Retinal pigment epithelial cell (primary cell): Measurements from ENCODE around the gene TSC22D2.

Source experiments
- DNase-seq: peaks from one replicate; pipeline ENCODE4 v3.0.0-alpha.2; 2010; ENCODE audit warnings: low read depth
- H3K4me3 ChIP-seq: 2 replicates; pipeline ENCODE4 v1.5.1; 2011; ENCODE audit warnings: mild to moderate bottlenecking, low read length, control low read depth, moderate library complexity
- TF ChIP-seq, protein P1 (sequence below): conservative IDR thresholded peaks from 2 replicates; pipeline ENCODE4 v1.5.1; 2011; ENCODE audit warnings: low read depth, low read length, control low read depth, inconsistent platforms

The TSC22D2 gene

DNA sequence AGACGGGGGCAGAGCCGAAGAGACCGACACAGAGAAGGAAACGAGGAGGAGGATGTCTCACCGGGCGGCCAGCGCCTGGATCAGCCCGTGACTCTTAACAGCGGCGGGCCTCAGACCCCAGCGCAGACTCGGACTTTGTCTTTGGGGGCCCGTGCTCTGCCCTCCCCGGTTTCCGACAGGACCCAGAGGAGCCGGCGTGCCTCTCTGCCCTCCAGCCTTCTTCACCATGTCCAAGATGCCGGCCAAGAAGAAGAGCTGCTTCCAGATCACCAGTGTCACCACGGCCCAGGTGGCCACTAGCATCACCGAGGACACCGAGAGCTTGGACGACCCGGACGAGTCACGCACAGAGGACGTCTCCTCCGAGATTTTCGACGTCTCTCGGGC, 1.0 kb downstream of the TSC22D2 start:
- DNase-seq: no peak
- TF ChIP-seq, protein P1, sequence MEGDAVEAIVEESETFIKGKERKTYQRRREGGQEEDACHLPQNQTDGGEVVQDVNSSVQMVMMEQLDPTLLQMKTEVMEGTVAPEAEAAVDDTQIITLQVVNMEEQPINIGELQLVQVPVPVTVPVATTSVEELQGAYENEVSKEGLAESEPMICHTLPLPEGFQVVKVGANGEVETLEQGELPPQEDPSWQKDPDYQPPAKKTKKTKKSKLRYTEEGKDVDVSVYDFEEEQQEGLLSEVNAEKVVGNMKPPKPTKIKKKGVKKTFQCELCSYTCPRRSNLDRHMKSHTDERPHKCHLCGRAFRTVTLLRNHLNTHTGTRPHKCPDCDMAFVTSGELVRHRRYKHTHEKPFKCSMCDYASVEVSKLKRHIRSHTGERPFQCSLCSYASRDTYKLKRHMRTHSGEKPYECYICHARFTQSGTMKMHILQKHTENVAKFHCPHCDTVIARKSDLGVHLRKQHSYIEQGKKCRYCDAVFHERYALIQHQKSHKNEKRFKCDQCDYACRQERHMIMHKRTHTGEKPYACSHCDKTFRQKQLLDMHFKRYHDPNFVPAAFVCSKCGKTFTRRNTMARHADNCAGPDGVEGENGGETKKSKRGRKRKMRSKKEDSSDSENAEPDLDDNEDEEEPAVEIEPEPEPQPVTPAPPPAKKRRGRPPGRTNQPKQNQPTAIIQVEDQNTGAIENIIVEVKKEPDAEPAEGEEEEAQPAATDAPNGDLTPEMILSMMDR: no peak
- H3K4me3 ChIP-seq: peak overlapping the region; percentile 98

DNA sequence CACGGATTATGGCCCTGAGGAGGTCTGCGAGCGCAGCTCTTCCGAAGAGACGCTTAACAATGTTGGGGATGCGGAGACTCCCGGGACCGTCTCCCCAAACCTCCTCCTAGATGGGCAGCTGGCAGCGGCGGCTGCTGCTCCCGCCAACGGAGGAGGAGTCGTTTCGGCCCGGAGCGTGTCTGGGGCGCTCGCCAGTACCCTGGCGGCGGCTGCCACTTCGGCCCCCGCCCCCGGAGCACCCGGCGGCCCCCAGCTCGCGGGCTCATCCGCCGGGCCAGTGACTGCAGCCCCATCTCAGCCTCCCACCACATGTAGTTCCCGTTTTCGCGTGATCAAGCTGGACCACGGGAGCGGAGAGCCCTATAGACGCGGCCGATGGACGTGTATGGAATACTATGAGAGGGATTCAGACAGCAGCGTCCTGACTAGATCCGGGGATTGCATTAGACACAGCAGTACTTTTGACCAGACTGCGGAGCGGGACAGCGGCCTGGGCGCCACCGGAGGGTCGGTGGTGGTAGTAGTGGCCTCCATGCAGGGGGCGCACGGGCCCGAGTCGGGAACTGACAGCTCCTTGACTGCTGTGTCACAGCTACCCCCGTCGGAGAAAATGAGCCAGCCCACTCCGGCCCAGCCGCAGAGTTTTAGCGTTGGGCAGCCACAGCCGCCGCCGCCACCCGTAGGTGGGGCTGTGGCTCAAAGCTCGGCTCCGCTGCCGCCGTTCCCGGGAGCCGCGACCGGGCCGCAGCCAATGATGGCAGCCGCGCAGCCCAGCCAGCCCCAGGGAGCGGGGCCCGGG, 1.6 kb downstream of the TSC22D2 start:
- DNase-seq: no peak
- TF ChIP-seq, protein P1: peak; percentile 50
- peak overlapping the region; percentile 98 for H3K4me3 ChIP-seq

DNA sequence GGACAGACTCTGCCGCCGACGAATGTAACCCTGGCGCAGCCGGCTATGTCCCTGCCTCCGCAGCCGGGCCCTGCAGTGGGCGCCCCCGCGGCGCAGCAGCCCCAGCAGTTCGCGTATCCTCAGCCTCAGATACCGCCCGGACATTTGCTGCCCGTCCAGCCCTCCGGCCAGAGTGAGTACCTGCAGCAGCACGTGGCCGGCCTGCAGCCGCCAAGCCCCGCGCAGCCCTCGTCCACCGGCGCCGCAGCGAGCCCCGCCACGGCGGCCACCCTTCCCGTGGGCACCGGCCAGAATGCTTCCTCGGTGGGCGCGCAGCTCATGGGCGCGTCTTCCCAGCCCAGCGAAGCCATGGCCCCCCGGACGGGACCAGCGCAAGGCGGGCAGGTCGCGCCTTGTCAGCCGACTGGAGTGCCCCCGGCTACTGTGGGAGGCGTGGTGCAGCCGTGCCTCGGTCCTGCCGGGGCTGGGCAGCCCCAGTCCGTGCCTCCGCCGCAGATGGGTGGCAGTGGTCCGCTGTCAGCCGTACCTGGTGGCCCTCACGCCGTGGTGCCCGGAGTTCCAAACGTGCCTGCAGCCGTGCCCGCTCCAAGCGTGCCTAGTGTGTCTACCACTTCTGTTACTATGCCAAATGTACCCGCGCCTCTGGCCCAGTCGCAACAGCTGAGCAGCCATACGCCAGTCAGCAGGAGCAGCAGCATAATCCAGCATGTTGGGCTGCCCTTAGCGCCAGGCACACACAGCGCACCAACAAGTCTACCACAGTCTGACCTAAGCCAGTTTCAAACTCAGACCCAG, 2.4 kb downstream of the TSC22D2 start:
- TF ChIP-seq, protein P1: no peak
- no peak for DNase-seq
- peak overlapping the region; percentile 98 for H3K4me3 ChIP-seq

DNA sequence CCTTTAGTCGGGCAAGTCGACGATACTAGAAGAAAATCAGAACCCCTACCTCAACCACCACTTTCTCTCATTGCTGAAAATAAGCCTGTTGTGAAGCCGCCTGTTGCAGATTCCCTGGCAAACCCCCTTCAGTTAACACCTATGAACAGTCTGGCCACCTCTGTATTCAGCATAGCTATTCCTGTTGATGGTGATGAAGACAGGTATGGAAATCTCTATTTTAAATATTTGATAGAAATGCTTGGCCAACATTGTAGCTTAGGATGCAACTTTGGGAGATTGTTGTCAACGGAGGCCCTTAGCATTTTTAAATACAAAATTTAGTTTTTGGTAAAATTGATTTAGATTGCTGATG, 3.0 kb downstream of the TSC22D2 start:
- TF ChIP-seq, protein P1: no peak

DNA sequence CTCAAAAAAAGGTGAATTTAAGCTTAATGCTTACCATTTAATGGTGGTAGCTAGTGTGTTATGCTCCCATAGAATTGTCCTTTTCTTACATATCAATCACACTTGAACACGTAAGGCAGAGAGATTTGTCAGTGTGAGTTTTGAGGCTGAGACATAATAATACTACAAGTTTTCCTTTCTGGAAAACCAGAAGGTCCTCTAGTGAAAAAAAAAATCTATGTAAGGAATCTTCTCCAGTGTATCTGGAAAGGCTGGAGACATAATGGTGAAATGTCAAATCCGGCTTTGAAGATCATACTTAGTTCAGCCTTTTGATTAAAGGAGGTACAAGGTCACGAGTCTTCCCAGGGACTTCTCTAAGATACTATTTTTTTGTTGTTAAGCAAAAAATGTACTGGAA, 3.4 kb downstream of the TSC22D2 start:
- H3K4me3 ChIP-seq: peak overlapping the region; percentile 98
- DNase-seq: no peak
- TF ChIP-seq, protein P1: no peak

More for the DNA sequence above, 3.0 kb downstream of the TSC22D2 start:
- no peak for DNase-seq
- peak overlapping the region; percentile 98 for H3K4me3 ChIP-seq

DNA sequence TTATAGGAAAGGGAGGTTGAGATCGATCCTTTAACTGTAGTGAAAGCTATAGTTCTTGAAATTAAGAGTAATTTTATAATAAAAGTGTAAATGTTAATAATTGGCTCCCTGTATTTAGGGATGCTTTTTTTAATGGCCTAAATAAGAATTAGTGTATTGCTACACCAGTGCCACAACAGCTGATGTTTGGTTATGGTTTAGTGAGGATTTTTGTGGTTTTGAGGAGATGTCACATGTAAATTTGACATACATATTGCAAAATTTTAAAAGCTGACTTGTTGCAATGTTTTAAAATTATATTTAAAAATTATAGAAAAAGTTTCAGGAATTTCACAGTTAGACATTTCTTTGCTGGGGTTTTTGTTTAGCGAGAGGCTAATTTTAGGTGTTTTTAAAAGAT, 3.9 kb downstream of the TSC22D2 start:
- H3K4me3 ChIP-seq: peak overlapping the region; percentile 98
- TF ChIP-seq, protein P1: no peak
- DNase-seq: no peak
